NCI-H774 (cell line): ENCODE data around the gene PABPN1.

Experiments used
- DNase-seq: peaks from one replicate; lab custom pipeline; 2025; lab: John Stamatoyannopoulos, UW

PABPN1 gene

GRCh38 chr14:23326491-23327332, 5.5 kb downstream of the PABPN1 start:
- no peak for DNase-seq

GRCh38 chr14:23327947-23328744, 6.9 kb downstream of the PABPN1 start:
- peak; percentile 50 for DNase-seq

GRCh38 chr14:23335623-23336022, 14.4 kb downstream of the PABPN1 start:
- no peak for DNase-seq

- DNase-seq = no peak
These were observed 18.4 kb downstream of the PABPN1 start for GRCh38 chr14:23339506-23340268.

GRCh38 chr14:23344481-23344880, 23.2 kb downstream of the PABPN1 start:
- no peak for DNase-seq

GRCh38 chr14:23345987-23346692, 24.9 kb downstream of the PABPN1 start:
- no peak for DNase-seq

GRCh38 chr14:23346693-23347405, 25.6 kb downstream of the PABPN1 start:
- no peak for DNase-seq

GRCh38 chr14:23347406-23348296, 26.4 kb downstream of the PABPN1 start:
- no peak for DNase-seq

- no peak for DNase-seq
These were observed 27.0 kb downstream of the PABPN1 start for GRCh38 chr14:23348297-23348655.

GRCh38 chr14:23349156-23349845, 28.0 kb downstream of the PABPN1 start:
- no peak for DNase-seq

GRCh38 chr14:23351681-23352505, 30.6 kb downstream of the PABPN1 start:
- DNase-seq = no peak

GRCh38 chr14:23352506-23353432, 31.5 kb downstream of the PABPN1 start, which contains the start of gene SLC22A17:
TSS of gene SLC22A17 (minus strand) at chr14:23352887.
- no peak for DNase-seq

- DNase-seq = no peak
These were observed 32.1 kb downstream of the PABPN1 start for GRCh38 chr14:23353433-23353780.

GRCh38 chr14:23354990-23355389, 33.7 kb downstream of the PABPN1 start:
- no peak for DNase-seq

GRCh38 chr14:23355871-23356435, 34.7 kb downstream of the PABPN1 start:
- no peak for DNase-seq

- no peak for DNase-seq
These were observed 35.4 kb downstream of the PABPN1 start for GRCh38 chr14:23356662-23357061.

- no peak for DNase-seq
These were observed 36.0 kb downstream of the PABPN1 start for GRCh38 chr14:23357261-23357660.
